ENCODE measurements around the gene NPIPB5. TPM values are rescaled to one million over a fixed set of nuclear protein-coding genes. Genes with fewer than 3 reads are reported as not detected.
A peak's percentile ranks its signal among the peaks of the same experiment; 100 is the strongest.
"Not testable (repeated sequence)": the region's sequence is repeated elsewhere in the genome, so short reads cannot be mapped to it uniquely, and the experiment has no call there.

NPIPB5 gene
- total RNA-seq, 1 experiment from 2014 or later = 46.6 TPM

DNA sequence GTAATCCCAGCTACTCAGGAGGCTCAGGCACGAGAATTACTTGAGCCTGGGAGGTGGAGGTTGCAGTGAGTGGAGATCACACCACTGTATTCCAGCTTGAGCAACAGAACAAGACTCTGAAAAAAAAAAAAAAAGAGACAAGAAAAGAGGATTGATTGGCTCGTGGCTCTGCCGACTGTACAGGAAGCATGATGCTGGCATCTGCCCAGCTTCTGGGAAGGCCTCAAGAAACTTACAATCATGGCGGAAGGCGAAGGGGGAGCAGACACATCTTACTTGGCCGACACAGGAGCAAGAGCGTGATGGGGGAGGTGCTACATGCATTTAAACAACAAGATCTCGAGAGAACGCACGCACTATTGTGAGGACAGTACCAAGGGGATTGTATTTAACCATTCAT, 40.5 kb downstream of the NPIPB5 start:
- H3K4me2 ChIP-seq (ENCODE audit: low read length); H3K4me1 ChIP-seq (ENCODE audit: insufficient read depth, low read length); H3F3A ChIP-seq (ENCODE audit: low read length, unreplicated experiment); BruUV-seq (replicated peaks); intact Hi-C loops (cut with micrococcal nuclease); H3K4me3 ChIP-seq (ENCODE audit: low read length); H3K9me3 ChIP-seq (ENCODE audit: low read length); DNase-seq; H3K27ac ChIP-seq (ENCODE audit: low read length); CTCF ChIA-PET; H4K20me1 ChIP-seq (ENCODE audit: low read length); POLR2A ChIA-PET (ENCODE audit: unreplicated experiment); ATAC-seq; H3K9ac ChIP-seq (ENCODE audit: low read length); H3K9me2 ChIP-seq (replicated peaks; ENCODE audit: low read length); H3K79me2 ChIP-seq (ENCODE audit: low read length); H3K27me3 ChIP-seq (ENCODE audit: low read length); H2AFZ ChIP-seq (ENCODE audit: low read length); H3K36me3 ChIP-seq (ENCODE audit: low read depth, low read length): not testable (repeated sequence)

DNA sequence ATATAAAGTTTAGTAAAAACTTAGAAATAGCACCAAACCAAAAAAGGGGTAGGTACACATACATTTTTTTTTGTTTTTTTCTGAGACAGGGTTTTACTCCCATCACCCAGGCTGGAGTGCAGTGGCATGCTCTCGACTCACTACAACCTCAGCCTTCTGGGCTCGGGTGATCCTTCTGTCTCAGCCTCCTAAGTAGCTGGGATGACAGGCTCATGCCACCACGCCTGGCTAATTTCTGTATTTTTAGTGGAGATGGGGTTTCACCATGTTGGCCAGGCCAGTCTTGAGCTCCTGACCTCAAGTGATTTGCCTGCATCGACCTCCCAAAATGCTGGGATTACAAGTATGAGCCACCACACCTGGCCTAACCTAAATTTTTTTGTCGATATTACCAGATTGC, 41.0 kb downstream of the NPIPB5 start:
- H3K4me2 ChIP-seq (ENCODE audit: low read length); intact Hi-C loops (cut with micrococcal nuclease); H3K27ac ChIP-seq (ENCODE audit: low read length); POLR2A ChIA-PET (ENCODE audit: unreplicated experiment); H3K79me2 ChIP-seq (ENCODE audit: low read length); H3K9me2 ChIP-seq (replicated peaks; ENCODE audit: low read length); H4K20me1 ChIP-seq (ENCODE audit: low read length); H2AFZ ChIP-seq (ENCODE audit: low read length); H3K4me1 ChIP-seq (ENCODE audit: insufficient read depth, low read length); H3K9me3 ChIP-seq (ENCODE audit: low read length); CTCF ChIA-PET; DNase-seq; BruUV-seq (replicated peaks); H3F3A ChIP-seq (ENCODE audit: low read length, unreplicated experiment); H3K36me3 ChIP-seq (ENCODE audit: low read depth, low read length); ATAC-seq; H3K27me3 ChIP-seq (ENCODE audit: low read length); H3K9ac ChIP-seq (ENCODE audit: low read length); H3K4me3 ChIP-seq (ENCODE audit: low read length): not testable (repeated sequence)

DNA sequence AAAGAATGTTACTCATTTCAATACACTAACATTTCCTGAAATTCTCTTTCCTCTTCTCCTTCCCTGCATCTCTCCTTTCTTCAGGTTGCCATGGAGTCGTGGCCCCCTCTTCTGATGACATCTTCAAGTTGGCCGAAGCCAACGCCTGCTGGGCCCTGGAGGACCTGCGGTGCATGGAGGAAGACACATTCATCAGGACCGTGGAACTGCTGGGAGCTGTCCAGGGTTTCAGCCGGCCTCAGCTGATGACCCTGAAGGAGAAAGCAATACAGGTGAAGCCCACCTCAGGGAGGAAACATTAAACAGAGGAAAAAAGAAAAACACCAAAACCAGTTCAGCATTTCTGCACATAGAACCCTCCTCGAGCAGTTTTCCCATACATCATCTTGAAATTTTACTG, 46.1 kb downstream of the NPIPB5 start:
- BruUV-seq (replicated peaks); H3K4me1 ChIP-seq (ENCODE audit: insufficient read depth, low read length); H3K9ac ChIP-seq (ENCODE audit: low read length); H3K27me3 ChIP-seq (ENCODE audit: low read length); H2AFZ ChIP-seq (ENCODE audit: low read length); POLR2A ChIA-PET (ENCODE audit: unreplicated experiment); intact Hi-C loops (cut with micrococcal nuclease); H3K9me2 ChIP-seq (replicated peaks; ENCODE audit: low read length); H4K20me1 ChIP-seq (ENCODE audit: low read length); H3K4me3 ChIP-seq (ENCODE audit: low read length); CTCF ChIA-PET; H3F3A ChIP-seq (ENCODE audit: low read length, unreplicated experiment); H3K36me3 ChIP-seq (ENCODE audit: low read depth, low read length); H3K4me2 ChIP-seq (ENCODE audit: low read length); DNase-seq; H3K9me3 ChIP-seq (ENCODE audit: low read length); H3K79me2 ChIP-seq (ENCODE audit: low read length); H3K27ac ChIP-seq (ENCODE audit: low read length): not testable (repeated sequence)
- ATAC-seq = 0 out of 2 replicates have a peak, but pooled peaks have one; percentile 31

Other genes with a start within 250 kb of the NPIPB5 start
- 48.8 and 57.1 TPM in 2 replicates for gene POLR3E, start 213.5 kb upstream of the NPIPB5 start, total RNA-seq (2014; rRNA removed)
- 14.1 and 14.7 TPM in 2 replicates for gene CDR2, start 136.3 kb upstream of the NPIPB5 start, total RNA-seq (2014; rRNA removed)